OCI-LY7 (cell line): ENCODE data around the gene USP32.

Experiments
- EZH2phosphoT487 ChIP-seq: fragments of 200-600 bp; sonication (generic); IDR thresholded peaks from 2 replicates; pipeline ENCODE4 v1.6.1; 2018; ENCODE audit warnings: low read depth, borderline replicate concordance, mild to moderate bottlenecking, mixed run types, antibody characterized with exemption, low read length, moderate library complexity, mixed read lengths
- TF ChIP-seq, protein P1 (sequence below): fragments of 200-600 bp; sonication (generic); conservative IDR thresholded peaks from 2 replicates; pipeline ENCODE4 v1.5.1; 2014; ENCODE audit warnings: mild to moderate bottlenecking, antibody characterized with exemption, low read length, moderate library complexity, mixed read lengths

DNA sequence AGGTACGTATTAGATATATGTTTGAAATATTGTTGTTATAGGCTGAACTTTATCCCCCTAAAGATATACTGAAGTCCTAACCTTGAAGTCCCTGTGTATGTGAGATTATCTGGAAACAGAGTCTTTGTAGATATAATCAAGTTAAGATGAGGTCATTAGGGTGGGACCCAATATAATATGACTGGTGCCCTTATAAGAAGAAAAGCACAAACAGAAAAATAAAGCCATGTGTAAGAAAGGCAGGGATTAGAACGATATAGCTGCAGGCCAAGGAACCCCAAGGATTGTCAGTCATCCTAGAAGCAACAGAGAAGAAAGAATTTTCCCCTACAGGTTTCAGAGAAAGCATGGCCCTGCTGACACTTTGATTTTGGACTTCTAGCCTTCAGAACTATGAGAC lies 95.8 kb downstream of the USP32 start:
- TF ChIP-seq, protein P1, sequence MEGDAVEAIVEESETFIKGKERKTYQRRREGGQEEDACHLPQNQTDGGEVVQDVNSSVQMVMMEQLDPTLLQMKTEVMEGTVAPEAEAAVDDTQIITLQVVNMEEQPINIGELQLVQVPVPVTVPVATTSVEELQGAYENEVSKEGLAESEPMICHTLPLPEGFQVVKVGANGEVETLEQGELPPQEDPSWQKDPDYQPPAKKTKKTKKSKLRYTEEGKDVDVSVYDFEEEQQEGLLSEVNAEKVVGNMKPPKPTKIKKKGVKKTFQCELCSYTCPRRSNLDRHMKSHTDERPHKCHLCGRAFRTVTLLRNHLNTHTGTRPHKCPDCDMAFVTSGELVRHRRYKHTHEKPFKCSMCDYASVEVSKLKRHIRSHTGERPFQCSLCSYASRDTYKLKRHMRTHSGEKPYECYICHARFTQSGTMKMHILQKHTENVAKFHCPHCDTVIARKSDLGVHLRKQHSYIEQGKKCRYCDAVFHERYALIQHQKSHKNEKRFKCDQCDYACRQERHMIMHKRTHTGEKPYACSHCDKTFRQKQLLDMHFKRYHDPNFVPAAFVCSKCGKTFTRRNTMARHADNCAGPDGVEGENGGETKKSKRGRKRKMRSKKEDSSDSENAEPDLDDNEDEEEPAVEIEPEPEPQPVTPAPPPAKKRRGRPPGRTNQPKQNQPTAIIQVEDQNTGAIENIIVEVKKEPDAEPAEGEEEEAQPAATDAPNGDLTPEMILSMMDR: no peak
- no peak for TF ChIP-seq EZH2phosphoT487
